ENCODE results near the gene PKD1L1.

PKD1L1 gene

GRCh38 chr7:47735431-47736345 lies 212.6 kb downstream of the PKD1L1 start:
- no peak overlapping the region for H3K4me3 ChIP-seq (ENCODE audit: low read length)
- H3K36me3 ChIP-seq (ENCODE audit: insufficient read depth, low read length) = no peaks in the 10 kb centered on the region
- no peaks in the 10 kb centered on the region for H3K27me3 ChIP-seq (ENCODE audit: insufficient read depth, low read length)
- H3K4me1 ChIP-seq (ENCODE audit: insufficient read depth, low read length) = peaks cover 28% of the 10 kb centered on the region
- H3K9me3 ChIP-seq (ENCODE audit: low read length) = no peaks in the 10 kb centered on the region
- H2AFZ ChIP-seq (ENCODE audit: low read depth, low read length) = no peak overlapping the region

GRCh38 chr7:47734949-47735291 lies 213.3 kb downstream of the PKD1L1 start:
- no peaks in the 10 kb centered on the region for H3K27me3 ChIP-seq (ENCODE audit: insufficient read depth, low read length)
- no peak overlapping the region for H3K4me3 ChIP-seq (ENCODE audit: low read length)

GRCh38 chr7:47734287-47734948 lies 213.8 kb downstream of the PKD1L1 start:
- H3K4me1 ChIP-seq (ENCODE audit: insufficient read depth, low read length) = peaks cover 22% of the 10 kb centered on the region
- no peak overlapping the region for H2AFZ ChIP-seq (ENCODE audit: low read depth, low read length)
- H3K27me3 ChIP-seq (ENCODE audit: insufficient read depth, low read length) = no peaks in the 10 kb centered on the region
- no peak overlapping the region for H3K4me3 ChIP-seq (ENCODE audit: low read length)
- no peaks in the 10 kb centered on the region for H3K9me3 ChIP-seq (ENCODE audit: low read length)
- no peaks in the 10 kb centered on the region for H3K36me3 ChIP-seq (ENCODE audit: insufficient read depth, low read length)

More at GRCh38 chr7:47734949-47735291, 213.3 kb downstream of the PKD1L1 start:
- H3K9me3 ChIP-seq (ENCODE audit: low read length) = no peaks in the 10 kb centered on the region
- no peak overlapping the region for H2AFZ ChIP-seq (ENCODE audit: low read depth, low read length)
- H3K36me3 ChIP-seq (ENCODE audit: insufficient read depth, low read length) = no peaks in the 10 kb centered on the region
- H3K4me1 ChIP-seq (ENCODE audit: insufficient read depth, low read length) = peaks cover 26% of the 10 kb centered on the region

GRCh38 chr7:47730142-47730541 lies 218.1 kb downstream of the PKD1L1 start:
- H3K36me3 ChIP-seq (ENCODE audit: insufficient read depth, low read length) = no peaks in the 10 kb centered on the region
- H3K4me1 ChIP-seq (ENCODE audit: insufficient read depth, low read length) = peaks cover under 1% of the 10 kb centered on the region
- H2AFZ ChIP-seq (ENCODE audit: low read depth, low read length) = no peak overlapping the region
- no peaks in the 10 kb centered on the region for H3K9me3 ChIP-seq (ENCODE audit: low read length)
- H3K4me3 ChIP-seq (ENCODE audit: low read length) = no peak overlapping the region
- H3K27me3 ChIP-seq (ENCODE audit: insufficient read depth, low read length) = no peaks in the 10 kb centered on the region

GRCh38 chr7:47726047-47726726 lies 222.1 kb downstream of the PKD1L1 start:
- Histone ChIP-seq H3K4me1 (ENCODE audit: insufficient read depth, low read length) (peaks cover 12% of the 10 kb centered on the region), H3K4me3 (ENCODE audit: low read length) (no peak overlapping the region), H2AFZ (ENCODE audit: low read depth, low read length) (no peak overlapping the region), H3K36me3 (ENCODE audit: insufficient read depth, low read length) (no peaks in the 10 kb centered on the region), H3K27me3 (ENCODE audit: insufficient read depth, low read length) (no peaks in the 10 kb centered on the region), H3K9me3 (ENCODE audit: low read length) (no peaks in the 10 kb centered on the region)

GRCh38 chr7:47725031-47725780 lies 223.1 kb downstream of the PKD1L1 start:
- Histone ChIP-seq H3K36me3 (ENCODE audit: insufficient read depth, low read length) (no peaks in the 10 kb centered on the region), H3K27me3 (ENCODE audit: insufficient read depth, low read length) (no peaks in the 10 kb centered on the region), H2AFZ (ENCODE audit: low read depth, low read length) (no peak overlapping the region), H3K9me3 (ENCODE audit: low read length) (no peaks in the 10 kb centered on the region), H3K4me1 (ENCODE audit: insufficient read depth, low read length) (peaks cover 12% of the 10 kb centered on the region), H3K4me3 (ENCODE audit: low read length) (no peak overlapping the region)
